Stimulated activated CD8-positive, alpha-beta memory T cell treated with anti-CD3 and anti-CD28 coated beads, Interleukin-15, amount 100 ng/mL, for 1 hour (primary cell): Measurements from ENCODE around the gene ARHGAP24.

ENCODE experiments used
- DNase-seq: peaks from one replicate; pipeline ENCODE4 v3.0.0-alpha.2; 2020; ENCODE audit warnings: low read depth

ARHGAP24 gene

DNA sequence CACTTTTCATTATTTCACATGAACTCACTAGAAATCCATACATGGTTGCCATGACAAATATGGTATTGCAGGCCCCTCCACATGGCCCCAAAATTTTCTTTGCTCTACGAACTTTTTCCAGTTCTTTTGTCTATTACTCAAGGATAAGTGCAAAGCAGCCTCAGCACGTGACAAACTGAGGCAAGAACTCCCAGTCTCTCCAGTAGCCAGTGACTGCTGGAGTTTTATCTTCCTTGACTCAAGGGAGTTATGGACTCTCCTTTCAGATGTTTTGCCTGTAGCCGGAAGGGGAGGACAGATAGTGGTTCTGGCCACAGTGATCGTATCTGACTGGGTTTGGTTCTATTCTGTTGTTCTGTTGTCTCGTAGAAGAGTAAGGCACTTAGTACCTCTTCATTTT is 105.5 kb downstream of the ARHGAP24 start:
- no peak for DNase-seq

DNA sequence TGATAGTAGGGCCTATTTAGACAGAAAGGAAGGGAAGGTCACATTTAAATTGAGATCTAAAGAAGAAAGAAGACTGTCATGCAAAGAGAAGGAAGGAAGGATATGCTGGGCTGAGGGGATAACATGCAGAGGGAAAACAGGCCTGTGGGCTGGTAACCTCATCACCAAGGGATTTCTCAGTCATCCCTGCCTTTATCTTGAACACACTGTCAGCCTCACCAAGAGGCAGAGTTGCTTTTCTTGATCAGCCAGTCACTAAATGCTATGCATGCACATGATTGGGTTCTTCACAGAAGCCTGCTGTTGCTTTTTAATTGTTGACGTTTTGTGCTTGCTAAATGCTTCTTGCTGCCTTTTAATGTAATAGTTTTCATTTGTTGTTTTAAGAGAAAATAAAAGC is 113.0 kb downstream of the ARHGAP24 start:
- DNase-seq, result no peak

GRCh38 chr4:85591406-85592098 is 116.6 kb downstream of the ARHGAP24 start:
- DNase-seq, result no peak

DNA sequence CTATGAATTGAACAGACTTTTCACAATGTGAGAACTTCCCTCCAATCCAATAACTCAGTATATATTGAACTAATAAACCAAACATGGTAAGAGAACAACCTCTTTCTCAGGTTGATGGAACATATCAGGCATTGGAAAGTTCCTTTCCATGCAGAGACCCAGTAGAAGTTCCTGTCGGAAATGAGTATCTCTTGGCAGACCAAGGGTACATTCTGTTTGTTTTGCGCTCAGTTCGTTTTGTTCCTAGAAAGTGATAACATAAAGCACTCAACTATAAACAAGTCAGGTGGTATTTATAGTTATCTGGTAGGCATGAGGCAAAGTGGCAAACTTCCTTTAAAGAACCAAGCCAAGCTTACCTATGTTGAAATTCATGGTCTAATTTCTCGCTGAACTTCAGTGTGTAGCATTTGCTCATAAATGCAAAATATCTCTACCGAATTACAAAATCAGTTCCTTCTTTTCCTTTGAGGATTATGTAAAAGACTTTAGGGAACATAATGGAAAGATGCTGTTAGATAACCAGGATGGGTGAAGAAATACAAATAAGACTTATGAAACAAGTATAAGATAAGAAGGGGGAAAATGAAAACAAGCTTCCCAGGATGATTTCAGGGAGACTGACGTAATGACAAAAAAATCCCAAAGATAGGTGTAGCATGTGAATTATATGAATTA is 120.3 kb downstream of the ARHGAP24 start:
- no peak for DNase-seq

DNA sequence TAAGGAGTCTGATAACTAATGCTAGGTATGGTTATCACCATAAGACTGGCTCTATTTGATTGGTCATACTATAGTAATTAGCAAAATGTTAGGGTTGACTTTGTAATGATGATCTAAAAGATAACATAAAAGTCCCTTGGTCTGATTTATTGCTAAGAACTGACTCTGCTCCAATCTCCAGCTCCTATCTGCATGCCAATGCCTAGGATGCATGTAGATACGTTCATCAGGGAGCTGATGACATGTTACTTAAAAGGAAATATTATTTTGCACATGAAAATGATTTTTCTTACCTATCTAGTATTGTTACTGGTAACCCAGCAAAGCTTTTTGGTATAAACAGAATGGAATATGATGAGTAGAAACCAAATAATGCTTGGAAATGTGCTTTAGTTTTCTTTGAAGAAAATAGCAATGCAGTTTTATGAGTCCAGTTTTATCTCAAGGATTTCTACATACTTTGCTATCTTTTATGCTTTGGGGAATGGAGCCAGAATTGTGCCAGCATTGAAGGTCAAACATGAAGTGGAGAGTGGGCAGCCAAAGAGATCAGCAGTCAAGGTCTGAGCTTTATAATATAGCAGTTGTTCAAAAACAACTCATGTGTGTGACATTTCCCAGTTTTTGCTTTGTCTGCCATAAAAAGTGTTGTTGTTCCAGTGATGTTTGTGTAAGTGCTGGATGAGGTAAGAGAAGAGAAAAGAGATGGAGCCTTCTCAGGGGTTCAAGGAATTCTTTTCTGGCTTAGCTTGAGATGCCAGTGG is 121.0 kb downstream of the ARHGAP24 start:
- DNase-seq, result no peak

DNA sequence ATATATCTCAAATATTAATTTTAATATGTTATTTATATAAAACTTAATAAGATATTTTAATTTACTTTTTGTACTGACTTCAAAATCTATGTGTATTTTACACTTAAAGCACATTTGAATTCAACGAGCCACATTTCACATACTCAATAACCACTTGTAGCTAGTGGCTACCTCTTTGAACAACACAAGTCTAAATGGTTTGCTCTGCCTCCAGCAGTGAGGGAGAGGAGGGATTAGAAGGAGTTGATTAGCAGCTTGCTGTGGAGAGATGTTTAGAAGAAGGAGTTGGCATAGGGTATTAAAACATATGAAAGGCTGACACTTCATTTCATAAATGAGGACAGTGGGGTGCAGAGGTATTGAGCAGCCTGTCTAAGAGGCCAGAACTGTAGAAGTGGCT is 124.0 kb downstream of the ARHGAP24 start:
- DNase-seq, result no peak

DNA sequence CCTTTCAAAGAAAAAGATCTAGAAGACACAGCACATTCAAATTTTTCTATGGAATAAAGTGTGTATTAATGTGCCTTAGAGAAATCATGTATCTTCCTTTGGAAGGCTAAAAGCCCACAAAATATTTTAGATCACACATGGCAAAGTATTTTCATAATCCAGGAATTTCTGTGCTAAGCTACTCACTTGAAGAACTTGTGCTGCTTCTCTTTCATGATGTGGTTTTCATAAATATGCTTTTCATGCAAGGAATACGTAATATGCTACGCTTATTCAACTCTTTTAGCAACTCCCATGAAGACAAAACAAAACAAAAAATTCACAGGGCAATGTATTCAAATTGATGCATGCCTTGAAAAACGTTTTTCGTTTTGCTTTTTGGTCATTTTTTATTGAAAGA is 125.6 kb downstream of the ARHGAP24 start:
- no peak for DNase-seq

- no peak for DNase-seq
Observed at GRCh38 chr4:85603437-85604336, 128.7 kb downstream of the ARHGAP24 start.

- DNase-seq, result no peak
Observed at GRCh38 chr4:85606505-85606904, 131.6 kb downstream of the ARHGAP24 start.

DNA sequence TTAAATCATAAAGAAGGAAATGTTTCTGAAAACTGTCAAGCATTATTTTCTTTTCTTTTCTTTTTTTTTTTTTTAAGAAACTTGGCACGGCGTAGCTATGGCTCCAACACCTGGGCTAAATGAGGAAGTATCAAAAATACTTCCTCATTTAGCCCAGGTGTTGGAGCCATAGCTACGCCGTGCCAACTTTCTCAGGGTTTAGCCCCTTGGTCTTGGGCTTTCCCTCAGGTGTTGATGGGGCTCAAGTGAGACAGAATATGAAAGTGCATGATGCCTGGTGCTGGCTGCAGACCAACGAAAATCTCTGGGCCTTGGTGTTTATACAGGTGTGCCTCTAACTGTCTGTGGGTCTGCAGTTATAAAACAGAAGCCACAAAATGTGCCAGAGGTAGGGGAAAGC is 132.7 kb downstream of the ARHGAP24 start:
- no peak for DNase-seq

GRCh38 chr4:85610450-85610849 is 135.5 kb downstream of the ARHGAP24 start:
- no peak for DNase-seq

DNA sequence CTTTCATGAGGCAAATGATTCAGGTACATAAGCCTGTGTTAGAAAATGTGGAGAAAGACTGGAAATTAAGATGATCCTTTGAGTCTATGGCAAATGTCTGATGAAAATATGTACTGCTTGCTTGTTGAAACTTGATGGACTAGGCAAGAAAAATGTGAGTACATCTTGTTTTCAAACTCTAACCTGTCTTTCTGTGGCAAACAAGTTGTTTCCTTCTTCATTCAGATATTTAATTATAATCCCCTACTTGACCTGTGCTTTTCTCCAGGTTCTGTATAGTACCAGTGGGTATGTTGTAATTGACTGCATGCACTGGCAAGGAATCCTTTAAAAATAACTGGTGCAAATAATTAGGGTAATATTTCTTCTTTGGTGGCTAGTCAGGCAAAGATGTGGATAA is 136.7 kb downstream of the ARHGAP24 start:
- DNase-seq, result no peak

DNA sequence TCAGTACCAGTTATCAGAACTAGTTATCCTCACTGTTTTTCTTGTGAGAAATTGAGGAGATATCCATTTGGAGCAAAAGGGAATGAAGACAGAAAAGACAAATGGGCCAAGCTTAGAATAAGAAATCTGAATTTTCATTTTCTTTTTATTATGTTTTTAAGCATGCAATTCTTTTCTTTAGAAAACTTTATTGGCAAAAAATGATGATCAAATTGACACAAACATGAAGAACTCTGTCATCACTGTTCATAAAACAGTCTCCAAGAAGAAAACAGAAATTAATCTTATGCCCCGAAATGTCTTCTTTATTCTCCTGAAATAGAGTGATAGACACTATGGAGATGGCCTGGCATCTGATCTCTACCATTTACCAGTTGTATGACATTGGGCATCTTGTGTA is 139.0 kb downstream of the ARHGAP24 start:
- no peak for DNase-seq

DNA sequence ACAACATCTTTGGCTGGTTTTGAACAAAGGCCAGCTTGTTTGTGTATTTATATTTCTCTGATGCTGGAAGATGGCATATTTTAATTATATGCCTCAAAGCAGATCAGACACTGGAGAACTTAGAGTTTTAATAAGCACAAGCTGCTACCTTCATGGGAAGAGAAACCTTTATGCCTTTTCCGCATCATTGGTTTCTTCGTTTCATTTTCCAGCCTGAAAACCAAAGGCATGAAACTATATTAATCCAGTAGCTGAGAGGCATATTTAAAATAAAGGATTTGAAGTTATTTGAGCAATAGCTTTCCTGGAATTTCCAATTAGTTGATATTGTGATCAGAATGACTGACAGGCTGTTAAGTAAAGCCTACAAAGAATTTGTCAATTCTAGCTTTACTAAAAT is 141.0 kb downstream of the ARHGAP24 start:
- DNase-seq, result no peak

- no peak for DNase-seq
Observed at GRCh38 chr4:85617202-85617601, 142.3 kb downstream of the ARHGAP24 start.

DNA sequence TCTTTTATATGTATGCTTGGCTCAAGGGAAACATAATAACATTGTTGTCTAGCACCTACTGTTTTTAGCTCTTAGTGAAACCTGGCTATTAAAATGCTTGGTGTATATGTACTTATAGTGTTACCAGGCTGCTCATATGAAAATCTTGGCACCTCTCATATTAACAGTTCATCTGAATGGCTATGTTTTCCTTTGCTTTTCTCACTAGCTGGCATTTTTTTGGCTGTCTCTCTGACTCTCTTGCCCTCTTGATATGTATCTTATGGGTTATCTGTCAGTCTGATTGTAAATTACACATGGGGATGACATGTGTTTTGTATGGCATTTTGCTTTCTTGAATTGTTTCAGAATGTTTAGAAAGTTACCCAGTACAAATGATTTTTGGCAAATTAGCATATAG is 158.0 kb downstream of the ARHGAP24 start:
- no peak for DNase-seq

DNA sequence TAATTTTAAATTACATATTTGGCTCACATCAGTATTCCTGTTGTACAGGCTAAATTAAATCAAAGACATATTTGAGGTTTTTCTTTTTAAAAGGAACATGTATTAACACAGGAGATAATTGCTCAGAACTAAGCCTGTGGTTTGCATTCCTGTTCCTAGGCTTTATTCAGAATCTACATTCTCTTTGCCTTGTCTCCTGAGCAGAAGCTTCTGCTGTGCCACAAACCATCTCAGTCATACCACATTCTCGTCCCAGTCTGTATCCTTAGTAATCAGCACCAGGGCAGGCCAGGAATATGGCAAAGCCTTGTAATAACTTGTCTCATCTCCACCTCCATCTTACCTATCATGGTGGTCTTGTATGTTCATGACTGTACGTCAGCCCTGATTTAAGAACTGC is 162.8 kb downstream of the ARHGAP24 start:
- DNase-seq, result no peak

DNA sequence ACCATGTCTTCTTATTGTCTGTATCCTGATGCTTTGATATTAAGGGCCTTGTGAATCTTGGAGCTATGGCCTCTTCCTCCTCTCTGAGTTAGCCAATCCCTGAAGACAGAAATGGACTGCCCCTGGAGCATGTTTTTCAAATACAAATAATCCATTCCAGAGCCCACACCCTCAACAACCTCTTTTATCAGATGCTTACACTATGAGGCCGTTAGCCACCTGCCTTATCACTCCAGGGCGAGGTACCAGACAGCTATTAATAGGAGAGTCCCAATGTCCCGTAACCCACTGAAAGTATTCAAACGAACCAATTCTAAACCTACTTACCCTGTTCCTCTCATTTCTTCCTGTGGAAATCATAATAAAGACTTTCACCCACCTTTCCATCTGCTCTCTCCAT is 165.0 kb downstream of the ARHGAP24 start:
- no peak for DNase-seq

DNA sequence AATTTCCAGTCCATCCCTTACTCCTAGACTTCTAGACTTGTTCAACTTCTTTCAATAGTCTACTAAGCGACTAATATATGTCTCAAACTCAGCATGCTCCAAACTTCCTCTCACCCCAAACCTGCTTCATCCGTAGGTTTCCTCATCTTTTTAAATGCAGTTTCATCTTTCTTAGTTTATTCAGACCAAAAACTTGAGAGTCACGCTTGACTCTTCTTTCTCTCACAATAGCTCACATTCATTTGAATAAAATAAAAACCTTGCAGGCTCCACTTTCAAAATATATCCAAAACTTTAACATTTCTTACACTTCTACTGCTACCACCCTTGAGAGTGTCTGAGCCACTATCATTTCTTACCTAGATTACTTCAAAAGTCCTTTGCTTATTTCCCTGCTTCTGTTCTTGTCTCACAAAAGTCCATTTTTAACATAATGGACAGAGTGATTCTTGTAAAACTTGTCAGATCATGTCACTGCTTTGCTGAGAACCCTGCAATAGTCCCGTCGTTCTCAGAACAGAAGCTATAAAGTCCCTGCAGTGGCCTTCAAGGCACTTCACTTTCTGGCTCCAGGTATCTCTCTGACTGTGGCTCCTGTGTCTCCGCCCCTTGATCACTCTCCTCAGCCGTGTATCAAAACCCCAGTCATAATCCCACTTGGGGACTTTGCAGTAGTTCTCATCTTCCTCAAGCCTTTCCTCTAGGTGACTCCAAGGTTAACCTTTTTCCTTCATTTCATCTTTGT is 167.6 kb downstream of the ARHGAP24 start:
- DNase-seq, result no peak

DNA sequence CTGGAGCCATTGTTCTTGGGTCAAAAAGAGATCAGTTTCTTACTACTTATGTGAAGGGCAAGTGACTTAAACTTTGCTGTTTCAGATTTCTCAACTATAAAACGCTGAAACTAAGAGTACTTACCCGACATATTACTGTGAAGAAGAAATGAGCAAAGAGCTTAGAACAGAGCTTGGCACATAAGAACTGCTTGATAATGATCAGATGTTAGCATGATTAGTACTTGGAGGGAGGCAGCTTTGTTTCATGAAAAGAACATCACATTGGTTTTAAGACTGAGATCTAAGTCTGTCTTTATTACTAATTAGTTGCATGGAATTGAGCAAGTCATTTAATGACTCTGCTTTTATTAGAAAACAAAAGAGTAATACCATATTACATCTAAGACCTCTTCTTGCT is 169.1 kb downstream of the ARHGAP24 start:
- no peak for DNase-seq

DNA sequence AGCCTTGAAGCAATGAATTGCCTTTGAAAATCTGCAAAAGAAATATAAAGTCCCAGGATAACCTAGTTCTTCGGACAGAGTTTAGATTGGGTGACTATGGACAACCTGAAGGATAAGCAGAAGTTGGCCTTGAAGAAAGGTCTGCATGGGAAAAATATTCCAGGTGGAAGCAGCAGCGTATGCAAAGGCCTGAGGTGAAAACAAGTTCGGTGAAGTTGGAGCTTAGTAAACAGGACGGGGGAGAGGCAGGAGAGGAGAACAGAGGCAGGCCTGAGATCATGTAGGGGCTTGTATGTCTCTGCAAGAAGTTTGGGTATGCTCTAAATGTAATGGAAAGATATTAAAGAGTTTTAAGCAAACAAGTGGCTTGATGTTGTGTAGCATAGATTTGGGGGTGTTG is 176.0 kb downstream of the ARHGAP24 start:
- DNase-seq, result no peak
